Liver (tissue), 9 donors: ENCODE data around the gene FYCO1. TPM values are rescaled to one million over a fixed set of nuclear protein-coding genes. Genes with fewer than 3 reads are reported as not detected.

Experiments used
- DNase-seq: peaks from one replicate; pipeline ENCODE4 v3.0.0-alpha.2; 2017; ENCODE audit warnings: low spot score
- H3K27ac ChIP-seq, 2 donors: one replicate each; pipeline ENCODE4 v1.7.0; 2013; ENCODE audit warnings: inconsistent platforms in 2 of 2, low read length in 2 of 2, control low read depth in 1 of 2, low read depth in 1 of 2, mild to moderate bottlenecking in 1 of 2
- H3K27me3 ChIP-seq, 4 donors: one replicate each; pipeline versions ENCODE4 v1.6.1 to v1.7.0; 2013; ENCODE audit warnings: low read length in 3 of 4, inconsistent platforms in 1 of 4, mild to moderate bottlenecking in 1 of 4, moderate library complexity in 1 of 4; ENCODE audit not compliant: control insufficient read depth in 4 of 4, insufficient read depth in 4 of 4
- H3K36me3 ChIP-seq, 4 donors: one replicate each; pipeline versions ENCODE4 v1.6.1 to v1.7.0; 2013; ENCODE audit warnings: low read length in 3 of 4, mild to moderate bottlenecking in 3 of 4, low read depth in 1 of 4, moderate library complexity in 1 of 4; ENCODE audit not compliant: control insufficient read depth in 4 of 4, insufficient read depth in 3 of 4
- H3K4me1 ChIP-seq, 4 donors: one replicate each; pipeline versions ENCODE4 v1.6.1 to v1.7.0; 2013; ENCODE audit warnings: low read length in 3 of 4, mild to moderate bottlenecking in 3 of 4, moderate library complexity in 1 of 4; ENCODE audit not compliant: control insufficient read depth in 4 of 4, insufficient read depth in 4 of 4
- H3K4me3 ChIP-seq, 3 donors: one replicate each; pipeline versions ENCODE4 v1.6.1 to v1.7.0; 2013; ENCODE audit warnings: low read length in 3 of 3, control low read depth in 1 of 3, low read depth in 1 of 3, mild to moderate bottlenecking in 1 of 3
- H3K9ac ChIP-seq, 2 donors: one replicate each; pipeline ENCODE4 v1.7.0; 2013; ENCODE audit warnings: low read length in 2 of 2, mild to moderate bottlenecking in 2 of 2, moderate library complexity in 2 of 2, control low read depth in 1 of 2, low read depth in 1 of 2
- H3K9me3 ChIP-seq, 4 donors: one replicate each; pipeline versions ENCODE4 v1.6.1 to v1.7.0; 2013; ENCODE audit warnings: low read length in 3 of 4; ENCODE audit not compliant: control insufficient read depth in 4 of 4
- EGR1 ChIP-seq, 2 donors: IDR thresholded peaks; 2 replicates each; pipeline ENCODE4 v1.6.1; 2016 to 2018; ENCODE audit warnings: antibody characterized with exemption in 2 of 2, low read depth in 2 of 2
- FOXA1 ChIP-seq: IDR thresholded peaks from 2 replicates; pipeline ENCODE4 v1.6.1; 2016; ENCODE audit warnings: antibody characterized with exemption
- FOXA2 ChIP-seq: IDR thresholded peaks from 2 replicates; pipeline ENCODE4 v1.6.1; 2016; ENCODE audit warnings: antibody characterized with exemption
- GABPA ChIP-seq, 2 donors: IDR thresholded peaks in 1 of 2; conservative IDR thresholded peaks in 1 of 2; 2 replicates each; pipeline ENCODE4 v1.6.1; 2016; ENCODE audit warnings: antibody characterized with exemption in 2 of 2, mild to moderate bottlenecking in 1 of 2, moderate library complexity in 1 of 2
- HNF4A ChIP-seq, 2 donors: conservative IDR thresholded peaks; 2 replicates each; pipeline ENCODE4 v1.6.1; 2016; ENCODE audit warnings: antibody characterized with exemption in 2 of 2, mild to moderate bottlenecking in 2 of 2
- HNF4G ChIP-seq: IDR thresholded peaks from 2 replicates; pipeline ENCODE4 v1.6.1; 2016; ENCODE audit warnings: antibody characterized with exemption
- JUND ChIP-seq, 2 donors: IDR thresholded peaks; 2 replicates each; pipeline ENCODE4 v1.6.1; 2016; ENCODE audit warnings: antibody characterized with exemption in 2 of 2
- NR2F2 ChIP-seq: IDR thresholded peaks from 2 replicates; pipeline ENCODE4 v1.6.1; 2016; ENCODE audit warnings: antibody characterized with exemption
- RAD21 ChIP-seq, 2 donors: IDR thresholded peaks; 2 replicates each; pipeline ENCODE4 v1.6.1; 2016; ENCODE audit warnings: antibody characterized with exemption in 2 of 2, mild to moderate bottlenecking in 2 of 2
- RXRA ChIP-seq, 2 donors: IDR thresholded peaks; 2 replicates each; pipeline ENCODE4 v1.6.1; 2017 to 2018; ENCODE audit warnings: antibody characterized with exemption in 2 of 2, mild to moderate bottlenecking in 1 of 2
- SP1 ChIP-seq: IDR thresholded peaks from 2 replicates; pipeline ENCODE4 v1.6.1; 2018; ENCODE audit warnings: antibody characterized with exemption, mild to moderate bottlenecking
- TAF1 ChIP-seq: conservative IDR thresholded peaks from 2 replicates; pipeline ENCODE4 v1.6.1; 2016; ENCODE audit warnings: antibody characterized with exemption, mild to moderate bottlenecking
- YY1 ChIP-seq: IDR thresholded peaks from 2 replicates; pipeline ENCODE4 v1.6.1; 2016; ENCODE audit warnings: antibody characterized with exemption, mild to moderate bottlenecking
- WGBS: extraction: QIAGEN DNeasy Blood & Tissue Kit; methylation state at CpG from one replicate; pipeline ENCODE4 v1.1.7; 2013; 5-methylcytosine and 5-hydroxymethylcytosine counted together
- polyA plus RNA-seq, 2 donors: library from polyadenylated mRNA; stranded (reverse) in 1 of 2; unstranded in 1 of 2; fragments of 200-250 nt in 1 of 2; fragments of >200 nt in 1 of 2; fragmentation: Nextera tagmentation in 1 of 2; extraction: Ambion mirVana in 1 of 2; gene quantifications; one replicate each; pipeline versions ENCODE4 v1.2.1 to v1.2.3, GENCODE V29; 2013 to 2015
- total RNA-seq, 2 donors: library from RNA; depleted of rRNA; stranded (reverse); fragments of >200 nt; gene quantifications; one replicate each; pipeline ENCODE4 v1.2.3, GENCODE V29; 2014
- TF ChIP-seq, protein P1 (sequence below): fragments of 150-350 bp; IDR thresholded peaks from 2 replicates; pipeline ENCODE4 v1.5.1; 2017; ENCODE audit warnings: improper control_type of control experiment, low read depth, low read length; ENCODE audit not compliant: missing input control
- TF ChIP-seq, protein P2 (sequence below): IDR thresholded peaks from 2 replicates; pipeline ENCODE4 v1.6.1; 2016; ENCODE audit warnings: antibody characterized with exemption
- TF ChIP-seq, protein P3 (sequence below): IDR thresholded peaks from 2 replicates; pipeline ENCODE4 v1.6.1; 2016; ENCODE audit warnings: antibody characterized with exemption
- TF ChIP-seq, protein P4 (sequence below): IDR thresholded peaks from 2 replicates; pipeline ENCODE4 v1.6.1; 2016; ENCODE audit warnings: antibody characterized with exemption, mild to moderate bottlenecking
- TF ChIP-seq, protein P5 (sequence below): IDR thresholded peaks from 2 replicates; pipeline ENCODE4 v1.6.1; 2016; ENCODE audit warnings: antibody characterized with exemption
- donor health status: healthy.
- donor health status: healthy.
- donor health status: healthy.
- donor health status: healthy.
- donor health status: healthy.

FYCO1 gene
- total and polyA plus RNA-seq, 4 donors: 3.0 to 17.1 (median 10.2) TPM

DNA sequence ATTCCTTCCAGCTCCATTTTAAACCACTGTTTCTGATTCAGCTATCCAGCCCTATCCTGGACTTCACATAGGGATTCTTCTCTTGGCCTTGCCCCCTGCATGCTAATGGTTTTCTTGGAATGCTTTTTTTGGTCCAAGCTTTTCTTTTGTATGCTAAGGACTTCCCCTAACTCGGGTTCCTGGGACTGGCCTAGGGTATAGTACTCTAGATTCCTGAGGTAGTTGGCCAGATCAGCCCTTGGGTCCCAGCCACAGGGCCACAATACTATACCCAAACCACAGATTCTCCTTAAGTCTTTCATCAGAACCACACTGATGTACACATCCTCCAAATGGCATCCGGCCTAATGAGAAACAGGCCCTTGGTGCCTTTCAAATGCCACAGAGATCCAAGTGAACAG is 2.8 kb downstream of the FYCO1 start:
- no peak for TF ChIP-seq FOXA2
- TF ChIP-seq, protein P1, sequence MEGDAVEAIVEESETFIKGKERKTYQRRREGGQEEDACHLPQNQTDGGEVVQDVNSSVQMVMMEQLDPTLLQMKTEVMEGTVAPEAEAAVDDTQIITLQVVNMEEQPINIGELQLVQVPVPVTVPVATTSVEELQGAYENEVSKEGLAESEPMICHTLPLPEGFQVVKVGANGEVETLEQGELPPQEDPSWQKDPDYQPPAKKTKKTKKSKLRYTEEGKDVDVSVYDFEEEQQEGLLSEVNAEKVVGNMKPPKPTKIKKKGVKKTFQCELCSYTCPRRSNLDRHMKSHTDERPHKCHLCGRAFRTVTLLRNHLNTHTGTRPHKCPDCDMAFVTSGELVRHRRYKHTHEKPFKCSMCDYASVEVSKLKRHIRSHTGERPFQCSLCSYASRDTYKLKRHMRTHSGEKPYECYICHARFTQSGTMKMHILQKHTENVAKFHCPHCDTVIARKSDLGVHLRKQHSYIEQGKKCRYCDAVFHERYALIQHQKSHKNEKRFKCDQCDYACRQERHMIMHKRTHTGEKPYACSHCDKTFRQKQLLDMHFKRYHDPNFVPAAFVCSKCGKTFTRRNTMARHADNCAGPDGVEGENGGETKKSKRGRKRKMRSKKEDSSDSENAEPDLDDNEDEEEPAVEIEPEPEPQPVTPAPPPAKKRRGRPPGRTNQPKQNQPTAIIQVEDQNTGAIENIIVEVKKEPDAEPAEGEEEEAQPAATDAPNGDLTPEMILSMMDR: no peak
- Histone ChIP-seq H3K9ac (no peak overlapping the region), H3K27ac (peak overlapping the region; percentile 65 to 76), H3K9me3 (no peaks in the 10 kb centered on the region), H3K36me3 (no peaks in the 10 kb centered on the region), H3K4me3 (no peak overlapping the region), H3K4me1 (peaks cover 22 to 57% (median 31%) of the 10 kb centered on the region in 4 donors), H3K27me3 (no peaks in the 10 kb centered on the region)
- DNase-seq: no peak
- WGBS: 85% methylated on average over 2 of the region's 2 CpGs

DNA sequence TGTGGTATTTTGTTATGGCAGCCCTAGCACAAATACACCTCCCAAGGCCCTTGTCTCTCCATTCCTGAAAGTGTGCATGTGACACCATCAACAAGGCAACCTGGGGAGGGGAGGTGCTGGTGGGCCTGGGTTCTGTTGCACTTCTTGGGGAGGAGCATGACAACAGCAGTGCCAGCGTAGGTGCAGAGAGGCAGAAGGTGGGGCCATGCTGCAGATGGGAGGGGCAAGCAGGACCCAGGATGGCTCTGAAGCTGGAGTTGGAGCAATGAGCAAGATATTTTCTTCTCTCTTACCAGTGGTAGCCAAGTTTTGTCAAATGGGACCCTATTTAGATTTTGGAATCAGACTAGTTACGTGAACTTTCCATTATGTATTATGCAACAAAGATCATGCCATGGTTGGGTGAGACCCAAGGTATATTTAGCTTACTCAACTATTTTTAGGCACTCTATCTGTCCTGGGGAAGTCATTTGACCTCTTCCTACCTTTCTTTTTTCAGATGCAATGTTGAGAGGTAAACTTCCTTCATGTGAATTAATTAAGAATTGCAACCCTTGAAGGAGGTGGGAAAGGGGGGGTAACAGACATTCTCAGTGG is 3.4 kb downstream of the FYCO1 start:
- DNase-seq: no peak
- 53% methylated on average over 2 of the region's 2 CpGs for WGBS

More for the DNA sequence above, 3.4 kb downstream of the FYCO1 start:
- Histone ChIP-seq H3K9ac (no peak overlapping the region), H3K4me1 (peaks cover 24 to 63% (median 36%) of the 10 kb centered on the region in 4 donors), H3K36me3 (no peaks in the 10 kb centered on the region), H3K9me3 (no peaks in the 10 kb centered on the region), H3K4me3 (no peak overlapping the region), H3K27ac (peak overlapping the region; percentile 65 to 76), H3K27me3 (no peaks in the 10 kb centered on the region)
- TF ChIP-seq RXRA (IDR thresholded peaks at IDR 0.05) (peak; percentile 75 to 84), RAD21 (IDR thresholded peaks at IDR 0.05) (no peak), JUND (IDR thresholded peaks at IDR 0.05) (peak; percentile 61 to 62), HNF4A (conservative IDR thresholded peaks at IDR 0.05) (peak; percentile 48 to 59), EGR1 (IDR thresholded peaks at IDR 0.05; ENCODE audit: low read depth in 2 of 2) (peak in 1 of 2 donors; percentile 26), TAF1 (no peak), YY1 (no peak), HNF4G (no peak), FOXA1 (no peak), SP1 (peak; percentile 60), NR2F2 (no peak), FOXA2 (no peak), GABPA (IDR thresholded peaks at IDR 0.05 in 1 of 2, conservative IDR thresholded peaks at IDR 0.05 in 1 of 2) (no peak)
- TF ChIP-seq, protein P1: no peak
- TF ChIP-seq, protein P2, sequence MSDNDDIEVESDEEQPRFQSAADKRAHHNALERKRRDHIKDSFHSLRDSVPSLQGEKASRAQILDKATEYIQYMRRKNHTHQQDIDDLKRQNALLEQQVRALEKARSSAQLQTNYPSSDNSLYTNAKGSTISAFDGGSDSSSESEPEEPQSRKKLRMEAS: no peak
- TF ChIP-seq, protein P3, sequence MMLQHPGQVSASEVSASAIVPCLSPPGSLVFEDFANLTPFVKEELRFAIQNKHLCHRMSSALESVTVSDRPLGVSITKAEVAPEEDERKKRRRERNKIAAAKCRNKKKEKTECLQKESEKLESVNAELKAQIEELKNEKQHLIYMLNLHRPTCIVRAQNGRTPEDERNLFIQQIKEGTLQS: peak; percentile 25
- TF ChIP-seq, protein P4, sequence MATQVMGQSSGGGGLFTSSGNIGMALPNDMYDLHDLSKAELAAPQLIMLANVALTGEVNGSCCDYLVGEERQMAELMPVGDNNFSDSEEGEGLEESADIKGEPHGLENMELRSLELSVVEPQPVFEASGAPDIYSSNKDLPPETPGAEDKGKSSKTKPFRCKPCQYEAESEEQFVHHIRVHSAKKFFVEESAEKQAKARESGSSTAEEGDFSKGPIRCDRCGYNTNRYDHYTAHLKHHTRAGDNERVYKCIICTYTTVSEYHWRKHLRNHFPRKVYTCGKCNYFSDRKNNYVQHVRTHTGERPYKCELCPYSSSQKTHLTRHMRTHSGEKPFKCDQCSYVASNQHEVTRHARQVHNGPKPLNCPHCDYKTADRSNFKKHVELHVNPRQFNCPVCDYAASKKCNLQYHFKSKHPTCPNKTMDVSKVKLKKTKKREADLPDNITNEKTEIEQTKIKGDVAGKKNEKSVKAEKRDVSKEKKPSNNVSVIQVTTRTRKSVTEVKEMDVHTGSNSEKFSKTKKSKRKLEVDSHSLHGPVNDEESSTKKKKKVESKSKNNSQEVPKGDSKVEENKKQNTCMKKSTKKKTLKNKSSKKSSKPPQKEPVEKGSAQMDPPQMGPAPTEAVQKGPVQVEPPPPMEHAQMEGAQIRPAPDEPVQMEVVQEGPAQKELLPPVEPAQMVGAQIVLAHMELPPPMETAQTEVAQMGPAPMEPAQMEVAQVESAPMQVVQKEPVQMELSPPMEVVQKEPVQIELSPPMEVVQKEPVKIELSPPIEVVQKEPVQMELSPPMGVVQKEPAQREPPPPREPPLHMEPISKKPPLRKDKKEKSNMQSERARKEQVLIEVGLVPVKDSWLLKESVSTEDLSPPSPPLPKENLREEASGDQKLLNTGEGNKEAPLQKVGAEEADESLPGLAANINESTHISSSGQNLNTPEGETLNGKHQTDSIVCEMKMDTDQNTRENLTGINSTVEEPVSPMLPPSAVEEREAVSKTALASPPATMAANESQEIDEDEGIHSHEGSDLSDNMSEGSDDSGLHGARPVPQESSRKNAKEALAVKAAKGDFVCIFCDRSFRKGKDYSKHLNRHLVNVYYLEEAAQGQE: no peak
- TF ChIP-seq, protein P5, sequence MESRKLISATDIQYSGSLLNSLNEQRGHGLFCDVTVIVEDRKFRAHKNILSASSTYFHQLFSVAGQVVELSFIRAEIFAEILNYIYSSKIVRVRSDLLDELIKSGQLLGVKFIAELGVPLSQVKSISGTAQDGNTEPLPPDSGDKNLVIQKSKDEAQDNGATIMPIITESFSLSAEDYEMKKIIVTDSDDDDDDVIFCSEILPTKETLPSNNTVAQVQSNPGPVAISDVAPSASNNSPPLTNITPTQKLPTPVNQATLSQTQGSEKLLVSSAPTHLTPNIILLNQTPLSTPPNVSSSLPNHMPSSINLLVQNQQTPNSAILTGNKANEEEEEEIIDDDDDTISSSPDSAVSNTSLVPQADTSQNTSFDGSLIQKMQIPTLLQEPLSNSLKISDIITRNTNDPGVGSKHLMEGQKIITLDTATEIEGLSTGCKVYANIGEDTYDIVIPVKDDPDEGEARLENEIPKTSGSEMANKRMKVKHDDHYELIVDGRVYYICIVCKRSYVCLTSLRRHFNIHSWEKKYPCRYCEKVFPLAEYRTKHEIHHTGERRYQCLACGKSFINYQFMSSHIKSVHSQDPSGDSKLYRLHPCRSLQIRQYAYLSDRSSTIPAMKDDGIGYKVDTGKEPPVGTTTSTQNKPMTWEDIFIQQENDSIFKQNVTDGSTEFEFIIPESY: no peak
